GM10266 (cell line): ENCODE results near the gene TNFRSF13B.
"Not testable (repeated sequence)": the region's sequence is repeated elsewhere in the genome, so short reads cannot be mapped to it uniquely, and the experiment has no call there.

Experiments
- DNase-seq: peaks from one replicate; pipeline ENCODE4 v3.0.0; 2012; ENCODE audit errors: extremely low spot score
- TF ChIP-seq, protein P1 (sequence below): IDR thresholded peaks from 2 replicates; pipeline ENCODE4 v1.5.1; 2012; ENCODE audit warnings: mild to moderate bottlenecking, low read depth; ENCODE audit not compliant: control insufficient read depth, insufficient read depth; ENCODE audit errors: missing control alignments

The TNFRSF13B gene

DNA sequence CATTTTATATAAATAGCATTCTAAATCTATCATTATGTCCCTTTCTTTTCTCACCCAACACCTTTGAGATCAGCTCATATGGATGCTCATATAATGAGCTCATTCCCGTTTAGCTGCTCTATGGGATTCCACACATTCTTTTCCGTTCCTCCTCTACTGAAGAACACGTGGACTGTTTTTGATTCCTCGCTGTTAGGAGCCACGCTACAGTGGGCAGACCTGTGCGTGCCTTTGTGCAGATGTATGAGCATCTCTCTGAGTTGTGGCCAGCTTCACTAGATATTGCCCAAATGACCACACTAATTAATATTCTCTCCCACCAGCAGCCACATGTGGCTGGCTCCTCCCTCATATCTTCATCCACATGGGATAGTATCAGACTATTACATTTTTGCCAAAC is 6.0 kb upstream of the TNFRSF13B start:
- TF ChIP-seq, protein P1, sequence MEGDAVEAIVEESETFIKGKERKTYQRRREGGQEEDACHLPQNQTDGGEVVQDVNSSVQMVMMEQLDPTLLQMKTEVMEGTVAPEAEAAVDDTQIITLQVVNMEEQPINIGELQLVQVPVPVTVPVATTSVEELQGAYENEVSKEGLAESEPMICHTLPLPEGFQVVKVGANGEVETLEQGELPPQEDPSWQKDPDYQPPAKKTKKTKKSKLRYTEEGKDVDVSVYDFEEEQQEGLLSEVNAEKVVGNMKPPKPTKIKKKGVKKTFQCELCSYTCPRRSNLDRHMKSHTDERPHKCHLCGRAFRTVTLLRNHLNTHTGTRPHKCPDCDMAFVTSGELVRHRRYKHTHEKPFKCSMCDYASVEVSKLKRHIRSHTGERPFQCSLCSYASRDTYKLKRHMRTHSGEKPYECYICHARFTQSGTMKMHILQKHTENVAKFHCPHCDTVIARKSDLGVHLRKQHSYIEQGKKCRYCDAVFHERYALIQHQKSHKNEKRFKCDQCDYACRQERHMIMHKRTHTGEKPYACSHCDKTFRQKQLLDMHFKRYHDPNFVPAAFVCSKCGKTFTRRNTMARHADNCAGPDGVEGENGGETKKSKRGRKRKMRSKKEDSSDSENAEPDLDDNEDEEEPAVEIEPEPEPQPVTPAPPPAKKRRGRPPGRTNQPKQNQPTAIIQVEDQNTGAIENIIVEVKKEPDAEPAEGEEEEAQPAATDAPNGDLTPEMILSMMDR: no peak
- no peak for DNase-seq

DNA sequence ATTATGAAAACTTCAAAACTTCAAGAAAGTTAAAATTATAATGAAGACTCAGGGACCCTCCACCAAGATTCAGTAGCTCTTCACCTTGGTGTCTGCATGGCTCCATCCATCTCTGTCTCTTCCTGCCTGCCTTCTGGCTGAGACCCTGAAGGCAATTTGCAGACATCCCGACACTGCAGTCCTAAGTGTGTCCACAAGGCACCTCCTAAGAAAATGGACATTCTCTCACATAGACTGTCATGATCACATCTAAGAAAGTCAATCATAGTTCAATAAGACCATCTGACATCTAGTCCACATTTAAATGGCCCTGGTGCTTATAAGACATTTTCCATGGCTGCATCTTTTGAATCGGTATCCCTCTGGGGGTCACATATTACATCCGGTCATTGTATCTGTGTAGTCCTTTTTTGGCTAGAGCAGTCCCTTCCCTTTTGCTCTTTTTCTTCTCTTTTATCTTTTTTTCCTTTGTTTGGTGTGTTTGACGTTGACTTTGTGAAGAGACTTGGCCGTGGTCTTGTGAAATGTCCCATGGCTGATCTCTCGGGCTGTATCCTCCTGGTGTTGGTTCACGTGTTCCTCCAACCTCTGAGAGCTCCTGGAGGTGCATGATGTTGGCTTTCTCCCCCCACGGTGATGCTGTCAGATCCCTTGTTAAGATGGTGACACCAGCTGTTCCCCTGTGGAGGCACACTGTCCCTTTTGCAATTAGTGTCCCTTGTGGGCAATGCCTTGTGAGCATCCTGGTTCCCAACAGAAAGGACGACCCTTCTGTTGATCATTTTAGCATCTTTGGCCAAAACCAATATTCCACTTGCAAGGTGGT is 5.0 kb upstream of the TNFRSF13B start:
- TF ChIP-seq, protein P1: peak; percentile 7
- no peak for DNase-seq

DNA sequence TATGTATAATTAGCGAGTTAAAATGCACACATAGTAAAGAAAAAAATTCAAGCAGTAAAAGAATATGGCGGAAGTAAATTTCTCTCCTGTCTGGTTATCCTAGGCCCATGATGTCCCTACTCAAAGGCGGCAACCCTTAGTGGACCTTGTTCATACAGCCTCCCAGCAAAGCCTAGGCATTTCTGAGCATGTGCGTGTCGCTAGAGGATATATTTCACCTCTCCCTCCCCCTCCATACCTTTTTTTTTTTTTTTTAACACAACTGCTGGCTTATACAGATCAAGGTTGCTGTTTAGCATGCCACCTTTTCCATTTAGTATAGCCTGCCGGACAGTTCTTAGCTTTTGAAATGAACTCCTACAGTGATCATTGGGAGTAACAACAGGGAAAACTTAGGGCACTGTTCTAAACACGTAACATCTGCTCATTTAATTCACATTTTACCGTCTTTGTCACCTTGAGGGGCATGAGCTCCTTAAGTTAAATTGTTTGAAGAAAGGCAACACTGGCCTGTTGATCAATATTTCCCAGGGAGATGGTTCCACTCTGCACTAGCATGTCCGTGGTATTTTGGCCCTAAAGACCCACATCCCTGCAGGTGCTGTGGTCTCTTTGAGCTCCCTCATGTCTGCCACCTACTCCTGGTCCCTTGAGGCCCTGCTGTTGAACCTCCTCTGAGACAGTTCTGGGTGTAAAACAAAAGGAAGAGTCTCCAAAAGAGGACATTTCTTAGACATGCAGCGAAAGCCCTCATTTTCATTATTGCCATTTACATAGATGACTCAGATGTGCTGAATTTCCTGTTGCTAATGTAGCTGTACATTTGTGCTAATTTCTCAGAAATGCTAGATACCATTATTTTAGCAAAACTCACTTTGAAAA is 4.1 kb upstream of the TNFRSF13B start:
- TF ChIP-seq, protein P1: no peak
- DNase-seq: no peak

DNA sequence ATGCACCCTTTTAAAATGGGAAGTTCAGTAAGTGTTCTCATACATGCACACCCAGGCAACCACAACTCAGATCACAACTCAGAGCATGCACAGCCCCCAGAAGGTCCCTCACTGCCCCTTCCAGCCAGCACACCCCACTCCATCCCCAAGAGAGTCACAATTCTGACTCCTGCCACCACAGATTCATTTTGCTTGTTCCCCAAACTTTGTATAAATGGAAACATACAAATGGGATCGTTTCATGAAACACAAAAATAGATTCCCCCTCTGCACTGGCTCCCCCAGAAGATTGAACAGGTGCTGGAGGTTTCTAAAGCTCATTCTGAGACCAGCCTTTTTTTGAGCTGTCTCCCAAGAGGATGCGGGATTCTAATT is 3.3 kb upstream of the TNFRSF13B start:
- TF ChIP-seq, protein P1: no peak
- DNase-seq: no peak

DNA sequence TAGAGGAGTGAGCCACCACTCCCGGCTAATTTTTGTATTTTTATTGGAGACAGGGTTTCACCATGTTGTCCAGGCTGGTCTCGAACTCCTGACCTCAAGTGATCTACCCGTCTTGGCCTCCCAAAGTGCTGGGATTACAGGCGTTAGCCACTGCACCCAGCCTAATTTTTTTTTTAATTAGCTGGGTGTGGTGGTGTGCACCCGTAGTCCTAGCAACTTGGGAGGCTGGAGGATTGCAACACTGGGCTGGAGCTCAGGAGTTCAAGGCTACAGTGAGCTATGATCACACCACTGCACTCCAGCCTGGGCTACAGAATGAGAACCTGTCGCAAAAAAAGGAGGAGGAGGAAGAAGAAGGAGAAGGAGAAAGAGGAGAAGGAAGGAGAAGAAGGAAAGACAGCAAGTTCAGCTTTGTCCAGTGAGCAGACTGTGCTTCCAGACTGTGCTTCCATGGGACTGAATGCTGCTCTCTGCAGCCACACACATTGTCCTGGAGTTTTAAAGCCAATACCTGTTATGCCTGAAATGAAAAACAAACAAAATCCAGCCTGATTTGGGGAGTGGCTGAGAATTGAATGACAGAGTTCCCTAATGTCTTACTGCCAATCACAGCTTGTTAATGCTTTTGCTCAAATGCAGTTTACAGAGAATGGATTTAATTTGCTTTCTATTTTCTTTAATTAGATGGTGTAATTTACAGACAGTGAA is 2.8 kb upstream of the TNFRSF13B start:
- TF ChIP-seq, protein P1: no peak

DNA sequence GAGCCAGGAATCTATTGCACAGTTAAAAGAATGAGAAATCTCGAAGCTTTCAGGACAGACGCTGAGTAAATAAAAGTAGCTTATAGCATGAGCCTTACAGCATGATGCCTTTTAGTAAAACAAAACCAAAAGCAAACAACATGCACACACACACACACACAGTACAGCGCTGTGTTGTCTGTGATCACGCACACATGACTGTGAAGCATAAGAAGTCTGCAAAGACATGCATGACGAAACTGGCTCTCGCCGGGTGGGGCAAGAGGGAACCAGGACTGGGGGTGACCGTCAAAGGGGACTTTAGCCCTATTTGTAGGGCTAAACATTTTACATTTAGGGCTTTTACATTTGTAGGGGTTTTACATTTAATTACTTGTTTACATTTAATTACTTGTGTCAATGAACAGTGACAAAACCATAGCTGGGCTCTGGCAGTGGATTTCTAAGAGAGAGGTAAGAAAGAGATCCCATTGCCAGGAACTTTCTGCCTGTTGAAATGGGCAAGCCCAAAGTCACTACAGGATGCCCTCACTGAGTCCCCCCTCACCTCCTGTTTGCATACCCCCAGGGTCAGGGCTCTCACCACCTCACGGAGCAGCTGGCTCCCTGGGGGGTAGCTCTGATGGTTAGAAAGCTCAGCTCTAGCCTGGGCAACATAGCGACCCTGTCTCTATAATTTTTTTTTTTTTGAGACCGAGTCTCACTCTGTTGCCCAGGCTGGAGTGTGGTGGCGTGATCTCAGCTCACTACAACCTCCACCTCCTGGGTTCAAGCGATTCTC is 2.0 kb upstream of the TNFRSF13B start:
- TF ChIP-seq, protein P1: no peak
- DNase-seq: no peak

More for the DNA sequence above, 2.8 kb upstream of the TNFRSF13B start:
- DNase-seq: no peak

DNA sequence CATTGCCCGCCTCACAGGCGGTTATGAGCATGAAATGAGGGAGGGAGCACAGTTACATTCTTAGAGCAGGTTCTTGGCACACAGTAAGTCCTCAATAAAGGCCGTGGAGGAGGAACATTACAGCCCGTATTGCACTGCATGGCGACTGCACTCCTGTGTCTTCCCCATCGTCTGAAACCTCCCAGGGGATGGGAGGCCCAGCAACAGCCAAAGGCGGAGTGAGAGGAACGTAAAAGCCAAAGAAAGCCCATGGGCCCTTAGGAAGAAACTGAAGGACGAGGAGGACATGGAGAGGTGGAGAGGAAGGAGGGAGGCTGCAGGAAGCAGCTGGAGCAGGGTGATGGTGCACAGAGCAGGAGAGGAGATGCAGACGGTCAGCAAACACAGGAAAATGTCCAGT is 1.1 kb upstream of the TNFRSF13B start:
- not testable (repeated sequence) for DNase-seq
